ENCODE results near the gene MTHFS.

MTHFS gene

GRCh38 chr15:79884204-79884596 is 12.6 kb downstream of the MTHFS start:
- no peak overlapping the region for H3K27ac ChIP-seq (ENCODE audit: low read depth, low read length)
- H3K36me3 ChIP-seq (ENCODE audit: low read length): peaks cover 41% of the 10 kb centered on the region
- H3K4me2 ChIP-seq (ENCODE audit: low read depth, low read length, poor library complexity, severe bottlenecking): no peak overlapping the region
- no peak overlapping the region for H3K4me3 ChIP-seq (ENCODE audit: insufficient read depth, low read length, poor library complexity, severe bottlenecking)
- no peaks in the 10 kb centered on the region for H4K20me1 ChIP-seq (ENCODE audit: low read depth, low read length)
- no peak overlapping the region for H2AFZ ChIP-seq (ENCODE audit: low read depth, low read length, severe bottlenecking)
- peaks cover 4% of the 10 kb centered on the region; the same call in 1 of the 2 replicates for H3K9me3 ChIP-seq (ENCODE audit: insufficient read depth, low read length)
- no peaks in the 10 kb centered on the region for H3K9me2 ChIP-seq (replicated peaks; ENCODE audit: insufficient read depth, low read length)
- no peaks in the 10 kb centered on the region for H3K27me3 ChIP-seq (ENCODE audit: low read length)
- peaks cover 26% of the 10 kb centered on the region; the same call in 1 of the 2 replicates for H3K79me2 ChIP-seq (ENCODE audit: insufficient read depth, low read length)
- TF ChIP-seq CTCF (IDR thresholded peaks at IDR 0.05; ENCODE audit: insufficient read depth, low read length, poor library complexity, severe bottlenecking) (no peak), EZH2phosphoT487 (conservative IDR thresholded peaks at IDR 0.05; ENCODE audit: low read length) (no peak)
- no peaks in the 10 kb centered on the region for H3F3A ChIP-seq (ENCODE audit: insufficient read depth)
- no peak overlapping the region for H3K9ac ChIP-seq (ENCODE audit: low read length)

- Histone ChIP-seq H3K79me2 (ENCODE audit: insufficient read depth, low read length) (peaks cover 28% of the 10 kb centered on the region; the same call in 1 of the 2 replicates), H3K27me3 (ENCODE audit: low read length) (no peaks in the 10 kb centered on the region), H3K4me3 (ENCODE audit: insufficient read depth, low read length, poor library complexity, severe bottlenecking) (no peak overlapping the region), H3K9ac (ENCODE audit: low read length) (no peak overlapping the region), H3F3A (ENCODE audit: insufficient read depth) (no peaks in the 10 kb centered on the region), H3K36me3 (ENCODE audit: low read length) (peaks cover 41% of the 10 kb centered on the region), H3K9me3 (ENCODE audit: insufficient read depth, low read length) (peaks cover 7% of the 10 kb centered on the region; the same call in 1 of the 2 replicates), H2AFZ (ENCODE audit: low read depth, low read length, severe bottlenecking) (no peak overlapping the region), H3K9me2 (replicated peaks; ENCODE audit: insufficient read depth, low read length) (no peaks in the 10 kb centered on the region), H3K4me2 (ENCODE audit: low read depth, low read length, poor library complexity, severe bottlenecking) (no peak overlapping the region), H4K20me1 (ENCODE audit: low read depth, low read length) (no peaks in the 10 kb centered on the region), H3K27ac (ENCODE audit: low read depth, low read length) (no peak overlapping the region)
- TF ChIP-seq EZH2phosphoT487 (conservative IDR thresholded peaks at IDR 0.05; ENCODE audit: low read length): no peak
Observed at GRCh38 chr15:79883579-79884203, 13.1 kb downstream of the MTHFS start.

GRCh38 chr15:79881668-79882067 is 15.1 kb downstream of the MTHFS start:
- Histone ChIP-seq H3K9ac (ENCODE audit: low read length) (no peak overlapping the region), H3K9me2 (replicated peaks; ENCODE audit: insufficient read depth, low read length) (no peaks in the 10 kb centered on the region), H3K36me3 (ENCODE audit: low read length) (peaks cover 57% of the 10 kb centered on the region), H3K27me3 (ENCODE audit: low read length) (no peaks in the 10 kb centered on the region), H4K20me1 (ENCODE audit: low read depth, low read length) (no peaks in the 10 kb centered on the region), H3K4me2 (ENCODE audit: low read depth, low read length, poor library complexity, severe bottlenecking) (no peak overlapping the region), H3K9me3 (ENCODE audit: insufficient read depth, low read length) (peaks cover 23% of the 10 kb centered on the region), H3K4me3 (ENCODE audit: insufficient read depth, low read length, poor library complexity, severe bottlenecking) (no peak overlapping the region), H3K27ac (ENCODE audit: low read depth, low read length) (no peak overlapping the region), H3F3A (ENCODE audit: insufficient read depth) (no peaks in the 10 kb centered on the region), H3K79me2 (ENCODE audit: insufficient read depth, low read length) (peaks cover 34% of the 10 kb centered on the region), H2AFZ (ENCODE audit: low read depth, low read length, severe bottlenecking) (no peak overlapping the region)
- TF ChIP-seq CTCF (IDR thresholded peaks at IDR 0.05; ENCODE audit: insufficient read depth, low read length, poor library complexity, severe bottlenecking) (no peak), EZH2phosphoT487 (conservative IDR thresholded peaks at IDR 0.05; ENCODE audit: low read length) (no peak)

- peaks cover 37% of the 10 kb centered on the region for H3K79me2 ChIP-seq (ENCODE audit: insufficient read depth, low read length)
- peaks cover 23% of the 10 kb centered on the region for H3K9me3 ChIP-seq (ENCODE audit: insufficient read depth, low read length)
- H3K27ac ChIP-seq (ENCODE audit: low read depth, low read length): no peak overlapping the region
- no peak overlapping the region for H3K9ac ChIP-seq (ENCODE audit: low read length)
- no peak overlapping the region for H3K4me3 ChIP-seq (ENCODE audit: insufficient read depth, low read length, poor library complexity, severe bottlenecking)
- no peaks in the 10 kb centered on the region for H3K9me2 ChIP-seq (replicated peaks; ENCODE audit: insufficient read depth, low read length)
- no peaks in the 10 kb centered on the region for H4K20me1 ChIP-seq (ENCODE audit: low read depth, low read length)
- H3F3A ChIP-seq (ENCODE audit: insufficient read depth): no peaks in the 10 kb centered on the region
- no peak for TF ChIP-seq CTCF (IDR thresholded peaks at IDR 0.05; ENCODE audit: insufficient read depth, low read length, poor library complexity, severe bottlenecking)
- no peak for TF ChIP-seq EZH2phosphoT487 (conservative IDR thresholded peaks at IDR 0.05; ENCODE audit: low read length)
- no peaks in the 10 kb centered on the region for H3K27me3 ChIP-seq (ENCODE audit: low read length)
- no peak overlapping the region for H3K4me2 ChIP-seq (ENCODE audit: low read depth, low read length, poor library complexity, severe bottlenecking)
- peaks cover 57% of the 10 kb centered on the region for H3K36me3 ChIP-seq (ENCODE audit: low read length)
- no peak overlapping the region for H2AFZ ChIP-seq (ENCODE audit: low read depth, low read length, severe bottlenecking)
Observed at GRCh38 chr15:79881254-79881653, 15.6 kb downstream of the MTHFS start.

All from SU-DHL-6 (cell line).